NCI-H1930 (cell line): ENCODE results near the gene COPS4.
A peak's percentile ranks its signal among the peaks of the same experiment; 100 is the strongest.
"Not testable (repeated sequence)": the region's sequence is repeated elsewhere in the genome, so short reads cannot be mapped to it uniquely, and the experiment has no call there.

Experiments
- DNase-seq, 2 experiments: peaks; one replicate each; lab custom pipeline; 2025; lab: John Stamatoyannopoulos, UW

Gene COPS4

DNA sequence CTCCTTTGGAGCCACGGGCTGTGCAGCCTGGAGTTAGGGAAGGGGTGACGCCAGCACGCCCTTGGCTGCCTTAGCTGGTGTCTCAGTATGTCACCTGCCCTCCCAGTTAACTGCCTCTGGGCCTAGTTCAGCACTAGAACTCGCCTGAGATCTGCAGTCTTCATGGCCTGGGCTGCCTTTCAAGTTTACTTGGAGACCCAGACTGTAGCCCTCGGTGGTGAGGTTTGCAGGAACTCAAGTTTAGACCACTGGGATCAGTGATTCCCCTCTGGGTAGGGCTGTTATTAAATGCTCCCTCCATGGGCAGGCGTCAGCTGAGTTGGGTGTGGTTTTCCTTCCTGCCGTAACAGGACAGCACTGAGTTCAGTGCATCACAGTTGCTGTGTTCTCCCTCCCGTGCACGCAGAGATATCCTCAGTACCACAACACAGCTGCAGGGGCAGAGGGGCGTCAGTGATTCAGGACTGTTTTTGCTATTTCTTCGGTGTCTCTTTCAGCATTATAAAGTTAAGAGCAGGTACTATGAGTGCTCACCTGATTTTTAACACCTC, 49.0 kb downstream of the COPS4 start:
- DNase-seq = no peak

DNA sequence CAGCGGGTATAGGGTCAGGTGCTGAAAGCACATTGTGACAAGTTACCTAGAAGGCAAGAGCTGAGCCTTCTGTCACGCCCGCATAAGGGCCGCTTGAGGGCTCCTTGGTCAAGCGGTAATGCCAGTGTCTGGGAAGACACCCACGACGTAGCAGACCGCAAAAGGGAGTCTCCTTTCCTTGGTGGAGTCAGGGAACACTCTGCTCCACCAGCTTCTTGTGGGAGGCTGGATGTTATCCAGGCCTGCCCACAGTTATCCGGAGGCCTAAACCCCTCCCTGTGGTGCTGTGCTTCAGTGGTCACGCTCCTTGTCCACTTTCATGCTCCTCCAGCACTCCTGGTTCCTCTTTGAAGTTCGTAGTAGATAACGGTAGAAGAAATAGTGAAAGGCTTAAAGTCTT, 50.0 kb downstream of the COPS4 start:
- DNase-seq = not testable (repeated sequence)

GRCh38 chr4:83089410-83090157, 54.6 kb downstream of the COPS4 start:
- no peak for DNase-seq

DNA sequence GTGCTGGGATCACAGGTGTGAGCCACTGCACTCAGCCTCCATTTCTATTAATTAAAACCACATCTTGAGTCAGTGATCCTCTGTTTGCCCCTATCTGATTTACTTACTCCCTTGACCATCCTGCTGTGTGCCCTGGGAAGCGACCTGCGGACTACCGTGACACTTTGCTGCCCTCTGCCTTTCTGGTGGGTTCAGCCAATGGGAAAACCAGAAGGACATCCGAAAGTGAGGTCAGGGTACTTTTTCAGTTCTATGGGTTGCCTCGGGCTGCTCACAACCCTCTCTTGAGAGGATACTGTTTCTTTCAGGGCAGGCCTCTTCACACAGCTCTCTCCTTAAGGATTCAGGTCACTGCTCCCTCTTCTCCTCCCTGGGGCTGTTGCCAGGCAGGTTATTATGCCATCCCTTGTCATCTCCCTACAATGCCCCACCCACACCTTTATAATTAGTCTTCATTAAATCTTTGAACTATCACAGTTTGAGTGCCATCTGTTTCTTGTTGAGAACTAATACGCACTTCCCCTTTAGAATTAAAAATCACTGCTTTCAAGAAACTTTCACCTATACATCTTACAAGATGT, 58.2 kb downstream of the COPS4 start:
- no peak for DNase-seq

DNA sequence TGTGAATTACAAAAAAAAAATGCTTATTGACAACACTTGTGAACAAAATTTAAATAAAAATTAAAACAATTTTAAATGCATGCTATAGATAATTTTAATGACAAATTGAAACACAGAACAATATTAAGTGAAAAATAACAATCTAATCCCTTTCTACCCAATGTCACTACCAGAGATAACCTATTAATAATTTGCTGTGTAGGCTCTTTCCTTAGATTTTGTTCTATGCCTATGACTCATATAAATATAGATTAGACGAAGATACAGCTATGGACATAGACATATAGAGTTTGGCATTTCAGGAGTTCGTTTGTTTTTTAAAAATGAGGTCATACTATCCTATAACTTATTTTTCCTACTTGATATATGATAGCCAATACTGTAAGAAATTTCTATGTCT, 61.4 kb downstream of the COPS4 start:
- no peak for DNase-seq

DNA sequence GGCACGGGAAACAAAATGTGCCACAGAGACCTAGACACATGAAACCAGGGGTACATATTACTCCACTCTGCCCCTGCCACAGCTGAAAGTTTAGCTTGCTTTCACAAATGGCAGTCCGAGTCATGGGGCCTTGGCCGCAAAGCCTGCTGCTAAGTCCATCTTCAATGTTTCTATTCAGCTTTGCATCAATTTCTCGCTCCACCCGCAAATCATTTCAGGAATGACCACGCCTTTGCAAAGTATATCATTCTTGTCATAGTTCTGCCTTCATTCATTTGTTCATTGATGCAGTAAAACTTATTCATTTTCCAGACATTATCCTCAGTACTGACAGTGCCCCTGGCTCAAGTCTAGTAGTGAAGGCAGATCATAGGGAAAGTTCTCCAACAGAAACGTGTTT, 70.0 kb downstream of the COPS4 start:
- DNase-seq = no peak

DNA sequence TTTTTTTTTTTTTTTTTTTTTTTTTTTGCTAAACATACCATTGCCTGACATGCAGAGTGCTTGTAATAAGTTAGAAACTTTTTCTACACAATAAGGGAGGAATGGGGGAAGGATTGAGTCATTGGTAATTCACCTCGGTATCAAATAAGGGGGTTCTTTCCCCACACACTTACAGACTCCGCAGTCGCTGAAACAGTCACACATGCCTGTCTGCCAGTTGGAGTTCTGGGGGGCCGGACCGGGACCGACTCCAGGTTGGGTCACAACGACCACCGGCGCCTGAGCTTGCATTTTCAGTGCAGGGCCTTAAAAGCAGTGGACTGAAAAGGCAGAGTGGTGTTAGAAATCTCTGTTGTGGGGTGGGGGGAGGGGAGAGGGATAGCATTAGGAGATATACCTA, 72.6 kb downstream of the COPS4 start:
- no peak for DNase-seq

- no peak for DNase-seq
These were observed 73.3 kb downstream of the COPS4 start for GRCh38 chr4:83108101-83108861.

- peak; percentile 43 to 73 for DNase-seq
These were observed 74.7 kb downstream of the COPS4 start for GRCh38 chr4:83109480-83110222.

DNA sequence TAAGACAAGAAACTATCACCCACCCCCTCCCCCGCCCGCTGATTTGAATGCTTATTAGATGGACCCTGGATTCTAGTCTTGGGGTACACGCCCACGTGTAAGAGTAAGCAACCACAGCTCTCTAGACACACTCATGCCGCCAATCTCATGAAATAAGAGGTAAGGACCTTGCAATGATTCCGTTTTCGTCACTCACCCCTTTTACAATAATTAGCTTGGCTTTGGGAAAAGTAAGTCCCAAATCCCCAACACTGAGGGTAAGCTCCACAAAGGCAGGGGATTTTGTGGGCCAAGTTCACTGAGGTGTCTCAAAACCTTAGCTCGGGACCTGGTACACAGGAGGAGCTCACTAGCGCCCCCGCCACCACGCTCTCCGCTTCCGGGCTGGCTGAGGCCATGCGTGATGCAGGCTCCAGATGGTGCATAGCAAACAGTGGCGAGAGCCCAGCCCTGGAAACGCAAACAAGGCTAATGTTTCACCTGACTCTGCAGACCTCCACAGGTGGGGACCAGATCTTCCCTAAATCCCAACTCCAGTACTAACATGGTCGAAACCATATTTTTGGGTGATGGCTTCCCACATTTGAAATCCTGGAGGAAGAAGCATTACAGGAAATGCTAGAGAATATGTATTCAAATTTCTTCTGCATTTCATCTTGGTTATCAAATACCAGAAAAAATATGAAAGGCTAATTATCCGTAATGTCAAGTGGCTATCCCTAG, 75.4 kb downstream of the COPS4 start:
- peak; percentile 76 to 88 for DNase-seq

GRCh38 chr4:83110970-83111750, 76.2 kb downstream of the COPS4 start:
- DNase-seq = no peak

- DNase-seq = not testable (repeated sequence)
These were observed 76.8 kb downstream of the COPS4 start for GRCh38 chr4:83111751-83112141.

DNA sequence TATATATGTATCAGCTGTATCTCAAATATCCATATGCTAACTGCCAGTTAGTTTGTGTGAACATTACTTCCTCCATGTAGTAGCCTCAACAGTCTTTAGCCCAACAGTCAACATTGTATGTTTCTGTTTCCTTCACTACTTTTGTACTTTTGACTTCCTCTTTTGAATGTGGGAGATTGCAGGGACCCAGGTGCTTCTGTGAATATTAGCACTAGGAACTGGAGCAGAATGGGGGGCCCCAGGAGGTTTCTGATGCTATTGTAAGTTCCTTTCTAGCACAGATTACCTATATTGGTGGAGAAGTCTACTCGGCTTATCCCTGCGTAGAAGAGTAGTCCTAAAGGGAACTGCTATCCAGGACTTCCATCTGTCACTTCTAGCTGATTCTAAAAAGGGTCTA, 77.2 kb downstream of the COPS4 start:
- no peak for DNase-seq

- DNase-seq = no peak
These were observed 77.9 kb downstream of the COPS4 start for GRCh38 chr4:83112678-83113428.

GRCh38 chr4:83113429-83113786, 78.4 kb downstream of the COPS4 start:
- DNase-seq = no peak

DNA sequence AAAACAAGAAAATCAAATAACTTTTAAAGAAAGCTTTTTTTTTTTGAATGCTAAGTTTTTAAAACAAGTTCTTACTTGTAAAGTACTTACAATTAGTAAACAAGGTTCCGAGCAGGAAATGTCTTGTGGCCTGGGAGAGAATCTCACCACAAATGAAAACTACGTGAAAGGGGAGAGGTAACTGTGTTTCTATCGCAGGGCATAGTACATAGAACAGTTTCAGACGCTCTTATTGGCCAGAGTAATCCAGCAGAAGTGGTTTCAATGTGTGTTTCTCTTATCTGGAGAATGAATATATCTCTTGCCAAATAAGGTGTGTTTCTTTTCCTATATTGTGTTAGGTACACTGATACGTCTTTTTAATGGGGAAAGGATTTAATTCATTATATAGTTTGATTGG, 79.6 kb downstream of the COPS4 start, which contains the start of gene PLAC8:
Gene PLAC8 (minus strand): TSS at position 154 of the 400 bp plus-strand sequence. CDS start 6,808 bp downstream, outside the sequence.
- DNase-seq = no peak

DNA sequence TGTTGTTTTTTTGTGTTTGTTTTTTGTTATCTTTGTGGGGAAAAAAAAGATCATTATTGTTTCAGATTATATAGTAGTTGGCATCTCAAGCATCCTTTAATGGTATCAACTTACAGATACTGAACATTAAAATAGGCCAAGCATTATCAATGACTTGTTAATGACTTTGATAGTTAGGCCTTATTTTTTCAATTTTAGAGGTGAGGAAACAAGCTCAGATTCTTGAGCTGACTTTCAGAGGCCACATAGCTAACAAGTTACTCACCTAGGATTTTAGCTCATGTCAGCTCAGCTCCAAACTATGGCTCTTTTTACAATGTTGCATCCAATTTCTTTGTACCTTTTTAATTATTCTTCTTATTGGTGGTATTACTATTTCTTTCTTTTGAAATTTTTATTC, 80.0 kb downstream of the COPS4 start:
- DNase-seq = no peak

GRCh38 chr4:83115656-83116285, 80.8 kb downstream of the COPS4 start:
- no peak for DNase-seq

- DNase-seq = no peak
These were observed 83.9 kb downstream of the COPS4 start for GRCh38 chr4:83118869-83119268.
